ENCODE data around the gene DPYSL5. TPM values are rescaled to one million over a fixed set of nuclear protein-coding genes. Genes with fewer than 3 reads are reported as not detected.

The DPYSL5 gene
- total and polyA plus RNA-seq, 9 of the 15 experiments (the other 6 are each of a cell fraction or from before 2014, with no cell fraction given): 0.06 TPM; not detected in 8

GRCh38 chr2:26970928-26971627 lies 123.1 kb downstream of the DPYSL5 start:
- 4% methylated on average over 18 of the region's 34 CpGs for WGBS (ENCODE audit: insufficient coverage, low coverage, missing lambda C conversion rate)
- no TSS peak for BruUV-seq (replicated peaks)
- H3K27ac ChIP-seq (ENCODE audit: extremely low read depth, low read depth, low read length): peak overlapping the region; percentile 82
- peaks cover 58% of the 10 kb centered on the region for H3K79me2 ChIP-seq (ENCODE audit: control insufficient read depth, insufficient read depth, low read length)
- H3K36me3 ChIP-seq (ENCODE audit: control insufficient read depth, insufficient read depth, low read length): no peaks in the 10 kb centered on the region
- peaks cover 5% of the 10 kb centered on the region in 2 experiments; a peak in 1 of 5 replicates for H3K27me3 ChIP-seq (ENCODE audit: control insufficient read depth in 2 of 2, insufficient read depth in 2 of 2, low read length in 2 of 2)
- peak in 3 of 4 experiments; percentile 27 to 63 (median 34) for DNase-seq (ENCODE audit: extremely low read depth in 1 of 4, low spot score in 3 of 4)
- in situ Hi-C loops (cut with MboI): no loop called here
- H3K9ac ChIP-seq (ENCODE audit: insufficient read depth in 1 of 2, low read depth in 2 of 2, low read length in 2 of 2): peak overlapping the region; percentile 85 to 92
- peaks cover 33 to 34% of the 10 kb centered on the region in 2 experiments; a peak in 4 of 5 replicates for H3K4me1 ChIP-seq (replicated peaks in 1 of 2; ENCODE audit: control insufficient read depth in 2 of 2, insufficient read depth in 2 of 2, low read length in 2 of 2)
- intact Hi-C loops (cut with micrococcal nuclease): loop anchor here (2.0 kb wide), 1 partner anchor 46 kb away; no protein-coding TSS in a partner anchor
- POLR2A ChIA-PET: interaction anchor here (0.5 to 2.1 kb wide), 13 partner anchors 9 to 100 kb away, joined by 3 to 13 read pairs (median 4); partner anchors contain the start of gene OST4
- CTCF ChIA-PET (ENCODE audit: low intra/inter-chr PET ratio): interaction anchor here (0.9 kb wide), 1 partner anchor 10 kb away, joined by 3 read pairs; no protein-coding TSS in a partner anchor
- no peaks in the 10 kb centered on the region for H3K9me1 ChIP-seq (ENCODE audit: control insufficient read depth, insufficient read depth, low read length)
- no peaks in the 10 kb centered on the region for H4K20me1 ChIP-seq (replicated peaks; ENCODE audit: control insufficient read depth, insufficient read depth, low read length)
- H3K4me2 ChIP-seq (ENCODE audit: insufficient read depth, low read length): peak overlapping the region; percentile 96
- H3K4me3 ChIP-seq: peak overlapping the region; percentile 72
- H3K9me3 ChIP-seq (replicated peaks; ENCODE audit: control insufficient read depth, insufficient read depth, low read depth, low read length): no peaks in the 10 kb centered on the region
- FAIRE-seq: peak; percentile 75
- ATAC-seq: peak; percentile 68
- peak overlapping the region; percentile 74 for H2AFZ ChIP-seq (ENCODE audit: low read depth, low read length)
- 0 out of 2 replicates have a peak, but pooled peaks have one; percentile 29 for TF ChIP-seq RERE (CRISPR knock-in tag; IDR thresholded peaks at IDR 0.05; ENCODE audit: borderline replicate concordance)
- TF ChIP-seq ZNF121 (CRISPR knock-in tag; conservative IDR thresholded peaks at IDR 0.05): no peak
- TF ChIP-seq LARP7 (IDR thresholded peaks at IDR 0.05): no peak
- no peak for TF ChIP-seq E2F4 (CRISPR knock-in tag; IDR thresholded peaks at IDR 0.05; ENCODE audit: low read depth)
- no peak for TF ChIP-seq MXD1 (CRISPR knock-in tag; IDR thresholded peaks at IDR 0.05; ENCODE audit: borderline replicate concordance, poor library complexity, severe bottlenecking)
- no peak for TF ChIP-seq MCM2 (IDR thresholded peaks at IDR 0.05; ENCODE audit: low read depth)
- TF ChIP-seq TOE1 (IDR thresholded peaks at IDR 0.05; ENCODE audit: borderline replicate concordance): 0 out of 2 replicates have a peak, but pooled peaks have one; percentile 43
- TF ChIP-seq TOE1 (CRISPR knock-in tag; IDR thresholded peaks at IDR 0.05; ENCODE audit: borderline replicate concordance, low read depth): no peak
- TF ChIP-seq RFX7 (CRISPR knock-in tag; IDR thresholded peaks at IDR 0.05): no peak
- no peak for TF ChIP-seq ATF1 (CRISPR knock-in tag; IDR thresholded peaks at IDR 0.05)
- TF ChIP-seq ATF1 (tag; IDR thresholded peaks at IDR 0.05): no peak
- peak; percentile 89 for TF ChIP-seq ZNF263 (CRISPR knock-in tag; IDR thresholded peaks at IDR 0.05; ENCODE audit: borderline replicate concordance)
- no peak for TF ChIP-seq BDP1 (IDR thresholded peaks at IDR 0.05; ENCODE audit: insufficient read depth, insufficient read length)
- no peak for TF ChIP-seq ZNF197 (CRISPR knock-in tag; IDR thresholded peaks at IDR 0.05; ENCODE audit: low read depth)
- TF ChIP-seq U2AF1 (optimal IDR thresholded peaks at IDR 0.05; ENCODE audit: low read depth, low read length): no peak

Data from K562 (cell line).